ENCODE measurements around the gene ITFG1.

- TF ChIP-seq POLR2A (IDR thresholded peaks at IDR 0.05; ENCODE audit: low read length) (no peak), GATA1 (IDR thresholded peaks at IDR 0.05; ENCODE audit: low read depth, low read length) (no peak)
These were observed 102.0 kb downstream of the ITFG1 start for GRCh38 chr16:47358816-47359215.

All from erythroblast (primary cell).